Spinal cord (tissue), 10 donors: ENCODE data around the gene HSPA12B. TPM values are rescaled to one million over a fixed set of nuclear protein-coding genes. Genes with fewer than 3 reads are reported as not detected.
"Not testable (repeated sequence)": the region's sequence is repeated elsewhere in the genome, so short reads cannot be mapped to it uniquely, and the experiment has no call there.

ENCODE experiments used
- DNase-seq, 6 donors: peaks; one replicate each; pipeline versions ENCODE4 v3.0.0 to v3.0.0-alpha.2; 2013 to 2015; ENCODE audit warnings: low spot score in 6 of 6, low read depth in 4 of 6
- H3K27ac ChIP-seq: one replicate; pipeline ENCODE4 v1.5.1; 2013; ENCODE audit warnings: low read depth, low read length, control low read depth
- H3K27me3 ChIP-seq: one replicate; pipeline ENCODE4 v1.6.1; 2013; ENCODE audit warnings: low read length; ENCODE audit not compliant: control insufficient read depth, insufficient read depth
- H3K36me3 ChIP-seq: one replicate; pipeline ENCODE4 v1.6.1; 2013; ENCODE audit warnings: low read length; ENCODE audit not compliant: control insufficient read depth, insufficient read depth
- H3K4me1 ChIP-seq: one replicate; pipeline ENCODE4 v1.6.1; 2013; ENCODE audit warnings: low read length; ENCODE audit not compliant: control insufficient read depth, insufficient read depth
- H3K4me3 ChIP-seq: one replicate; pipeline ENCODE4 v1.5.1; 2013; ENCODE audit warnings: low read depth, low read length, control low read depth
- H3K9me3 ChIP-seq: one replicate; pipeline ENCODE4 v1.6.1; 2013; ENCODE audit warnings: low read length; ENCODE audit not compliant: control insufficient read depth, insufficient read depth
- WGBS: methylation state at CpG from one replicate; pipeline ENCODE4 v1.1.5; 2013; ENCODE audit warnings: missing lambda C conversion rate; ENCODE audit not compliant: insufficient coverage; 5-methylcytosine and 5-hydroxymethylcytosine counted together
- polyA plus RNA-seq, 2 donors: library from polyadenylated mRNA; unstranded; fragments of 120-200 nt; gene quantifications; one replicate each; pipeline ENCODE4 v1.2.1, GENCODE V29; 2013; ENCODE audit not compliant: insufficient read length in 2 of 2
- total RNA-seq, 2 donors: library from RNA; depleted of rRNA in 1 of 2; stranded (reverse); fragments of 120-200 nt in 1 of 2; fragments of >200 nt in 1 of 2; gene quantifications; one replicate each; pipeline versions ENCODE4 v1.2.3 to v1.2.4, GENCODE V29; 2013 to 2014
- donor health status: healthy.

The HSPA12B gene
- total and polyA plus RNA-seq, 4 donors = 4.1 to 16.1 (median 14.0) TPM

- no peak for DNase-seq
- Histone ChIP-seq H3K27ac (no peak overlapping the region), H3K4me3 (no peak overlapping the region)
These were observed 51.9 kb downstream of the HSPA12B start for GRCh38 chr20:3784216-3784853.

GRCh38 chr20:3784863-3785239 is 52.4 kb downstream of the HSPA12B start:
- Histone ChIP-seq H3K4me3 (peak overlapping the region; percentile 27), H3K4me1 (peaks cover 46% of the 10 kb centered on the region), H3K27ac (no peak overlapping the region), H3K36me3 (peaks cover 26% of the 10 kb centered on the region), H3K9me3 (no peaks in the 10 kb centered on the region), H3K27me3 (no peaks in the 10 kb centered on the region)
- WGBS = 91% methylated on average over 6 of the region's 6 CpGs
- no peak for DNase-seq

More at GRCh38 chr20:3784216-3784853, 51.9 kb downstream of the HSPA12B start:
- Histone ChIP-seq H3K4me1 (peaks cover 46% of the 10 kb centered on the region), H3K36me3 (peaks cover 26% of the 10 kb centered on the region), H3K9me3 (no peaks in the 10 kb centered on the region), H3K27me3 (no peaks in the 10 kb centered on the region)
- 89% methylated on average over 16 of the region's 17 CpGs for WGBS

- H3K27ac ChIP-seq = no peak overlapping the region
- no peak for DNase-seq
- H3K9me3 ChIP-seq = no peaks in the 10 kb centered on the region
- H3K36me3 ChIP-seq = peaks cover 26% of the 10 kb centered on the region
- H3K4me1 ChIP-seq = peaks cover 46% of the 10 kb centered on the region
- H3K27me3 ChIP-seq = no peaks in the 10 kb centered on the region
- 23% methylated on average over 79 of the region's 79 CpGs for WGBS
- peak overlapping the region; percentile 67 for H3K4me3 ChIP-seq
These were observed 53.0 kb downstream of the HSPA12B start for GRCh38 chr20:3785240-3786125.

DNA sequence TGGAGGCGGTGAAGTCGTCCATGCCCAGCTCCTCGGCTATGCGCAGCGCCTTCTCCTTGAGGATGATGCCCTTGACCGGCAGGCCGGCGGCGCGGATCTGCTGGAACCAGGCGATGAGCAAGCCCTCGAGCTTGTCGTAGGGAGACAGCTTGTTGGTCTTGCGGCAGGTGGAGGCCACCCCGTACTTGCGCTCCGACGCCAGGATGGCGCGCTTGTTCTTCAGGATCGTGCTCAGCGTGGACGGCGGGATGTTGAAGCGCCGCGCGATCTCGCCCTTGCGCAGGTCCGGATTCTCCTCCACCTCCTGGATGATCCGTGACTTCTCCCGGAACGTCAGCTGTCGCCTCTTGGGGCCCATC is 53.6 kb downstream of the HSPA12B start:
- H3K27me3 ChIP-seq = no peaks in the 10 kb centered on the region
- under 1% methylated on average over 35 of the region's 35 CpGs for WGBS
- H3K9me3 ChIP-seq = no peaks in the 10 kb centered on the region
- peaks cover 26% of the 10 kb centered on the region for H3K36me3 ChIP-seq
- H3K4me3 ChIP-seq = peak overlapping the region; percentile 67
- peaks cover 43% of the 10 kb centered on the region for H3K4me1 ChIP-seq
- DNase-seq = peak in 2 of 6 donors; percentile 74 to 81
- H3K27ac ChIP-seq = peak overlapping the region; percentile 75

DNA sequence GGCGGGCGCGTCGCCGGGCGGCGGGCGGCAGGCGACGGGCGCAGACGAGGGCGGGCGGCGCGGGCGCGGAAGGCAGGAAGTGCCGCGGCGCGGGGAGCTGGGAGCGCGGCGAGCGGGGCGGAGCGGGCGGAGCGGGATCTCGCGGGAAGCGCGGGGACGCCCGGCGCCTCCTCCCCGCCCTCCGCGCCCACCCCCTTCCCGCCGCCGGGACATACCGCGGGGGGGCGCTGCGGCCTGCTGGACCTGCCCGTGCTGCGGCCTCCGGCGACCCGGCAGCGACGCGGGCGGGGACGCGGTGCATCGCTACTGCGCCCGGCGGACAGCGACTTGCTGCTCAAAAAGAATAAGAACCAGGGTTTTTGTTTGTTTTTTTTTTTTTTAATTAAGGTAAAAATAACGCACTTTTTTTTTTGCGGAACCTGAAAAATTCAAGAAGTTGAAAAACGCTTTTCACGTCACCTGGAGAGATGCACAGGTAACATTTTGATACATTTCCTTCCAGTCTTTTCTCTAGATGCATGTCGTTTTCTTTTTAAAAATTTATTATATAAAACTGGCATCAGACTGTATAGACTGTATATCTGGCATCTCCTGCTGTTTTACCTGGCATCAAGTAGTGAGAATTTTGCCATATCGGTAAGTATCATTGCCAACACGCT is 54.3 kb downstream of the HSPA12B start, which contains the start of gene CENPB:
CENPB (minus strand) TSS at position 76 of the 659 bp plus-strand sequence. CDS start 257 bp downstream, outside the sequence.
- peaks cover 37% of the 10 kb centered on the region for H3K4me1 ChIP-seq
- no peaks in the 10 kb centered on the region for H3K27me3 ChIP-seq
- peak in 5 of 6 donors; percentile 77 to 96 (median 83) for DNase-seq
- H3K9me3 ChIP-seq = no peaks in the 10 kb centered on the region
- 0% methylated on average over 55 of the region's 70 CpGs for WGBS
- peaks cover 26% of the 10 kb centered on the region for H3K36me3 ChIP-seq
- H3K4me3 ChIP-seq = peak within 1 kb of the TSS; percentile 67
- peak within 1 kb of the TSS; percentile 75 for H3K27ac ChIP-seq

GRCh38 chr20:3787324-3788014 is 55.0 kb downstream of the HSPA12B start:
- H3K4me3 ChIP-seq = peak overlapping the region; percentile 44
- 91% methylated on average over 4 of the region's 5 CpGs for WGBS
- H3K27me3 ChIP-seq = no peaks in the 10 kb centered on the region
- no peak for DNase-seq
- H3K4me1 ChIP-seq = peaks cover 37% of the 10 kb centered on the region
- H3K36me3 ChIP-seq = peaks cover 26% of the 10 kb centered on the region
- H3K9me3 ChIP-seq = no peaks in the 10 kb centered on the region
- no peak overlapping the region for H3K27ac ChIP-seq

GRCh38 chr20:3788685-3789155 is 56.2 kb downstream of the HSPA12B start:
- H3K36me3 ChIP-seq = peaks cover 19% of the 10 kb centered on the region
- H3K9me3 ChIP-seq = no peaks in the 10 kb centered on the region
- H3K4me3 ChIP-seq = no peak overlapping the region
- peaks cover 28% of the 10 kb centered on the region for H3K4me1 ChIP-seq
- no peaks in the 10 kb centered on the region for H3K27me3 ChIP-seq
- no peak overlapping the region for H3K27ac ChIP-seq
- no peak for DNase-seq
- 58% methylated on average over 4 of the region's 4 CpGs for WGBS

DNA sequence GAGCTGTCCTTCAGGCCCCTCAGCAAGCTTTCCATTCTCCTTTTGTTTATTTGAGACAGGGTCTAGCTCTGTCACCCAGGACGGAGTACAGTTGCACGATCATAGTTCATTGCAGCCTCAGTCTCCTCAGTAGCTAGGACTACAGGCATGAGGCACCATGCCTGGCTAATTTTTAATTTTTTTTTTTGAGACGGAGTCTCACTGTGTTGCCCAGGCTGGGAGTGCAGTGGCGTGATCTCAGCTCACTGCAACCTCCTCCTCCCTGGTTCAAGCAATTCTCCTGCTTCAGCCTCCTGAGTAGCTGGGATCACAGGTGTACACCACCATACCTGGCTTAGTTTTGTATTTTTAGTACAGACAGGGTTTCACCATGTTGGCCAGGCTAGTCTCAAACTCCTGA is 56.7 kb downstream of the HSPA12B start:
- H3K4me3 ChIP-seq, H3K9me3 ChIP-seq, H3K27ac ChIP-seq, DNase-seq, H3K27me3 ChIP-seq: not testable (repeated sequence)
- peaks cover 14% of the 10 kb centered on the region for H3K36me3 ChIP-seq
- WGBS = 89% methylated on average over 4 of the region's 4 CpGs
- H3K4me1 ChIP-seq = peaks cover 23% of the 10 kb centered on the region

GRCh38 chr20:3794168-3794567 is 61.7 kb downstream of the HSPA12B start:
- not testable (repeated sequence) for H3K9me3 ChIP-seq, H3K27ac ChIP-seq, H3K27me3 ChIP-seq, DNase-seq, H3K36me3 ChIP-seq, H3K4me3 ChIP-seq
- peaks cover 42% of the 10 kb centered on the region for H3K4me1 ChIP-seq
- WGBS = no CpG with 5 or more reads among the region's 3 CpGs
